Mammary epithelial cell (primary cell): ENCODE data around the gene NCKAP5.

Source experiments
- CTCF ChIP-seq, 2 donors: IDR thresholded peaks in 1 of 2; conservative IDR thresholded peaks in 1 of 2; 2 replicates each; pipeline ENCODE4 v1.5.1; 2011 to 2012; ENCODE audit warnings: inconsistent platforms in 2 of 2, low read length in 2 of 2, mild to moderate bottlenecking in 2 of 2, control low read depth in 1 of 2, low read depth in 1 of 2; ENCODE audit not compliant: insufficient read depth in 1 of 2; ENCODE audit errors: extremely low read depth in 1 of 2
- EZH2 ChIP-seq: IDR thresholded peaks from 2 replicates; pipeline ENCODE4 v1.6.1; 2012; ENCODE audit warnings: low read length, inconsistent platforms, borderline replicate concordance

GRCh38 chr2:133393895-133394294, 174.4 kb downstream of the NCKAP5 start:
- no peak for TF ChIP-seq CTCF (conservative IDR thresholded peaks at IDR 0.05 in 1 of 2, IDR thresholded peaks at IDR 0.05 in 1 of 2; ENCODE audit: extremely low read depth in 1 of 2, insufficient read depth in 1 of 2, low read depth in 1 of 2, low read length in 2 of 2)
- TF ChIP-seq EZH2: no peak
